ENCODE measurements around the gene LRRC59.

GRCh38 chr17:50337956-50338355, 59.4 kb downstream of the LRRC59 start:
- no peak for TF ChIP-seq CTCF (IDR thresholded peaks at IDR 0.05; ENCODE audit: low read depth, low read length)
- no peak for TF ChIP-seq POLR2A (IDR thresholded peaks at IDR 0.05; ENCODE audit: extremely low read depth, insufficient read length)
